ENCODE results near the gene ZNF24. TPM values are rescaled to one million over a fixed set of nuclear protein-coding genes. Genes with fewer than 3 reads are reported as not detected.

Gene ZNF24
- total and polyA plus RNA-seq, 2 of the 4 experiments (the other 2 are of a cell fraction): 7.6 to 20.8 TPM

GRCh38 chr18:35344736-35345459 lies 678 bp upstream of the ZNF24 start:
- no CpG with 5 or more reads among the region's 12 CpGs for WGBS, 2 experiments (ENCODE audit: extremely low coverage in 2 of 2, insufficient read length in 1 of 2)
- peaks cover 5 to 30% of the 10 kb centered on the region in 2 experiments for H3K79me1 ChIP-seq (ENCODE audit: low read depth in 1 of 2, low read length in 2 of 2)
- H4K91ac ChIP-seq (ENCODE audit: insufficient read depth, low read depth, low read length): peak overlapping the region; percentile 61; the same call in 1 of the 2 replicates
- H3K23ac ChIP-seq (ENCODE audit: low read depth, low read length): peak overlapping the region; percentile 73
- H3K27ac ChIP-seq (ENCODE audit: insufficient read depth, low read length): peak overlapping the region; percentile 48; the same call in 1 of the 2 replicates
- peak overlapping the region; percentile 54 for H3K4ac ChIP-seq (ENCODE audit: low read depth, low read length)
- peaks cover 13% of the 10 kb centered on the region for H3K9me1 ChIP-seq (ENCODE audit: insufficient read depth, low read length)
- in situ Hi-C loops (cut with MboI; ENCODE audit: low sequenced_read_pairs) (loop anchor here (5.0 kb wide), 1 partner anchor 103 kb away; the partner anchor contains the start of gene ZNF397), intact Hi-C loops (cut with micrococcal nuclease) (loop anchor here (2.0 kb wide), 1 partner anchor 104 kb away; the partner anchor contains the start of gene ZNF397), dilution Hi-C loops (cut with HindIII; ENCODE audit: low sequenced_read_pairs, unreplicated experiment) (no loop called here)
- H3K9me3 ChIP-seq (ENCODE audit: control insufficient read depth, insufficient read depth, low read length): no peaks in the 10 kb centered on the region
- CTCF ChIA-PET: interaction anchor here (1.0 to 1.2 kb wide), 2 partner anchors 10 to 11 kb away, joined by 4 to 7 read pairs; no protein-coding TSS in a partner anchor
- peak overlapping the region; percentile 66 for H3K4me3 ChIP-seq (ENCODE audit: insufficient read depth, low read depth, low read length)
- POLR2A ChIA-PET (ENCODE audit: unreplicated experiment): interaction anchor here (0.5 kb wide), 1 partner anchor 463 kb away, joined by 3 read pairs; no protein-coding TSS in a partner anchor
- H2BK120ac ChIP-seq (ENCODE audit: low read depth, low read length): peak overlapping the region; percentile 60
- peak overlapping the region; percentile 59 for H2BK5ac ChIP-seq (ENCODE audit: low read depth, low read length, poor library complexity, severe bottlenecking)
- peak overlapping the region; percentile 79 for H3K4me2 ChIP-seq (ENCODE audit: low read depth, low read length)
- H3K36me3 ChIP-seq (ENCODE audit: control insufficient read depth, insufficient read depth, low read length): peaks cover 5% of the 10 kb centered on the region
- peak overlapping the region; percentile 40; the same call in 1 of the 2 replicates for H3K56ac ChIP-seq (ENCODE audit: extremely low read depth, insufficient read depth, low read length)
- peak overlapping the region; percentile 62 for H3K9ac ChIP-seq (ENCODE audit: low read depth, low read length)
- no TSS peak for BruUV-seq (replicated peaks)
- peak overlapping the region; percentile 50 for H2BK20ac ChIP-seq (ENCODE audit: low read depth, low read length)
- no peak overlapping the region for H2AK5ac ChIP-seq (ENCODE audit: low read depth, low read length)
- peak overlapping the region; percentile 70 to 86 for H4K8ac ChIP-seq (ENCODE audit: low read depth in 2 of 2, low read length in 2 of 2)
- no peaks in the 10 kb centered on the region for H3K27me3 ChIP-seq (ENCODE audit: control insufficient read depth, insufficient read depth, low read length)
- ATAC-seq (ENCODE audit: low read depth) (no peak), DNase-seq (no peak)
- H4K20me1 ChIP-seq (ENCODE audit: insufficient read depth, low read length): peaks cover 38% of the 10 kb centered on the region
- H2BK15ac ChIP-seq (ENCODE audit: low read depth, low read length): peak overlapping the region; percentile 35; the same call in 1 of the 3 replicates
- peak overlapping the region; percentile 97 for H2AFZ ChIP-seq (replicated peaks; ENCODE audit: low read length, poor library complexity)
- H4K5ac ChIP-seq (ENCODE audit: low read depth, low read length): peak overlapping the region; percentile 20; the same call in 1 of the 2 replicates
- peak overlapping the region; percentile 19; the same call in 1 of the 2 replicates for H3K18ac ChIP-seq (ENCODE audit: low read depth, low read length)
- H3K4me1 ChIP-seq (ENCODE audit: control insufficient read depth, insufficient read depth, low read length): peaks cover 2% of the 10 kb centered on the region; the same call in 1 of the 2 replicates
- H2AK9ac ChIP-seq (replicated peaks; ENCODE audit: low read depth, low read length, poor library complexity): no peak overlapping the region
- H3K14ac ChIP-seq (replicated peaks; ENCODE audit: low read depth, low read length): peak overlapping the region; percentile 85
- TF ChIP-seq FOS (IDR thresholded peaks at IDR 0.05; ENCODE audit: low read depth, low read length) (no peak), RFX5 (IDR thresholded peaks at IDR 0.05; ENCODE audit: low read depth, low read length) (no peak), SMC3 (IDR thresholded peaks at IDR 0.05; ENCODE audit: low read depth, low read length) (no peak), MXI1 (IDR thresholded peaks at IDR 0.05; ENCODE audit: borderline replicate concordance, low read depth, low read length) (no peak), POLR2A (IDR thresholded peaks at IDR 0.05; ENCODE audit: low read depth, low read length) (no peak), USF2 (IDR thresholded peaks at IDR 0.05; ENCODE audit: low read depth, low read length) (no peak), BHLHE40 (IDR thresholded peaks at IDR 0.05; ENCODE audit: low read depth, low read length) (no peak), CTCF (conservative IDR thresholded peaks at IDR 0.05; ENCODE audit: low read depth, low read length) (no peak), ELK1 (IDR thresholded peaks at IDR 0.05; ENCODE audit: borderline replicate concordance, low read depth, low read length) (no peak), NFE2L2 (IDR thresholded peaks at IDR 0.05; ENCODE audit: low read depth, low read length) (no peak), CHD1 (IDR thresholded peaks at IDR 0.05; ENCODE audit: low read depth, low read length) (no peak), RAD21 (IDR thresholded peaks at IDR 0.05; ENCODE audit: low read length) (no peak), CEBPB (IDR thresholded peaks at IDR 0.05; ENCODE audit: low read depth, low read length) (no peak), RCOR1 (IDR thresholded peaks at IDR 0.05; ENCODE audit: insufficient replicate concordance, low read length) (no peak)
